Panc1 (cell line): Measurements from ENCODE around the gene EFCAB10. TPM values are rescaled to one million over a fixed set of nuclear protein-coding genes. Genes with fewer than 3 reads are reported as not detected.

ENCODE experiments used
- ATAC-seq: fragments of 200-7000 bp; cut with Tn5 transposase; 2 replicates; pipeline ENCODE4 v1.9.1; 2020; ENCODE audit warnings: mild to moderate bottlenecking, moderate library complexity
- BruUV-seq: library from RNA; stranded (reverse); fragments of 400-500 nt; replicated peaks from 2 replicates; lab custom pipeline; 2021; lab: Mats Ljungman, UMichigan
- CTCF ChIA-PET: fragments of 300-600 bp; sonication (Branson Sonifier 250); formaldehyde crosslinking; loops from one replicate; lab custom pipeline; 2022; ENCODE audit warnings: antibody characterized with exemption; lab: Charles Lee
- POLR2A ChIA-PET: fragments of 300-600 bp; sonication (Branson Sonifier 250); formaldehyde crosslinking; loops from one replicate; lab custom pipeline; 2022; ENCODE audit warnings: antibody characterized with exemption; lab: Charles Lee
- DNase-seq: peaks from one replicate; pipeline ENCODE4 v3.0.0-alpha.2; 2010; ENCODE audit warnings: low read depth, low spot score
- H3K27ac ChIP-seq: 2 replicates; pipeline ENCODE4 v1.5.1; 2011; ENCODE audit warnings: mild to moderate bottlenecking, low read length, inconsistent platforms
- H3K27me3 ChIP-seq: fragments of 200-500 bp; sonication (Bioruptor generic); 2 replicates; pipeline ENCODE4 v1.6.0; 2014; ENCODE audit warnings: low read length, inconsistent platforms; ENCODE audit not compliant: control insufficient read depth, insufficient read depth
- H3K36me3 ChIP-seq: fragments of 200-500 bp; sonication (Bioruptor generic); 2 replicates; pipeline ENCODE4 v1.5.1; 2014; ENCODE audit warnings: inconsistent platforms, mild to moderate bottlenecking, low read length, moderate library complexity; ENCODE audit not compliant: control insufficient read depth, insufficient read depth
- H3K4me1 ChIP-seq: 2 replicates; pipeline ENCODE4 v1.5.1; 2011; ENCODE audit warnings: inconsistent platforms, mild to moderate bottlenecking, low read length, moderate library complexity; ENCODE audit not compliant: control insufficient read depth, insufficient read depth
- H3K4me3 ChIP-seq, 2 experiments: 2 replicates each; pipeline ENCODE4 v1.5.1; 2011 to 2012; ENCODE audit warnings: low read depth in 2 of 2, low read length in 2 of 2, mild to moderate bottlenecking in 2 of 2, inconsistent platforms in 1 of 2, moderate library complexity in 1 of 2
- H3K9me3 ChIP-seq: fragments of 200-500 bp; sonication (Bioruptor generic); 2 replicates; pipeline ENCODE4 v1.5.1; 2014; ENCODE audit warnings: low read depth, mild to moderate bottlenecking, inconsistent platforms, low read length, moderate library complexity; ENCODE audit not compliant: control insufficient read depth, insufficient read depth
- CTCF ChIP-seq: fragments of 450-650 bp; IDR thresholded peaks from 2 replicates; pipeline ENCODE4 v1.5.1; 2017; ENCODE audit warnings: mild to moderate bottlenecking
- POLR2AphosphoS5 ChIP-seq: IDR thresholded peaks from 2 replicates; pipeline ENCODE4 v1.6.1; 2012; ENCODE audit warnings: mild to moderate bottlenecking, low read depth, low read length, moderate library complexity
- REST ChIP-seq, 2 experiments: IDR thresholded peaks; 2 replicates each; pipeline ENCODE4 v1.6.1; 2011 to 2012; ENCODE audit warnings: low read depth in 2 of 2, control low read depth in 1 of 2, low read length in 1 of 2, mild to moderate bottlenecking in 1 of 2, moderate library complexity in 1 of 2; ENCODE audit not compliant: insufficient read depth in 1 of 2
- SIN3A ChIP-seq: IDR thresholded peaks from 2 replicates; pipeline ENCODE4 v1.6.1; 2012; ENCODE audit warnings: low read depth, mild to moderate bottlenecking, low read length, moderate library complexity, borderline replicate concordance; ENCODE audit not compliant: insufficient read depth
- TCF7L2 ChIP-seq: IDR thresholded peaks from 2 replicates; pipeline ENCODE4 v1.6.1; 2011; ENCODE audit warnings: mild to moderate bottlenecking, low read depth, low read length, inconsistent platforms
- in situ Hi-C: cut with HindIII; loops from 2 replicates; pipeline ENCODE4 v1.10.0; 2016; ENCODE audit warnings: low sequenced_read_pairs, low pct_unique_long_range_greater_than_20kb
- intact Hi-C: fragments of 100-400 bp; cut with micrococcal nuclease; formaldehyde crosslinking; loops from one replicate; pipeline ENCODE4 v1.10.0; 2022; ENCODE audit not compliant: unreplicated experiment
- total RNA-seq: library from RNA; stranded (reverse); gene quantifications from one replicate; pipeline ENCODE4 v1.2.1, GENCODE V29; 2021; ENCODE audit not compliant: unreplicated experiment

The EFCAB10 gene
- total RNA-seq, 1 experiment from 2014 or later: not detected

DNA sequence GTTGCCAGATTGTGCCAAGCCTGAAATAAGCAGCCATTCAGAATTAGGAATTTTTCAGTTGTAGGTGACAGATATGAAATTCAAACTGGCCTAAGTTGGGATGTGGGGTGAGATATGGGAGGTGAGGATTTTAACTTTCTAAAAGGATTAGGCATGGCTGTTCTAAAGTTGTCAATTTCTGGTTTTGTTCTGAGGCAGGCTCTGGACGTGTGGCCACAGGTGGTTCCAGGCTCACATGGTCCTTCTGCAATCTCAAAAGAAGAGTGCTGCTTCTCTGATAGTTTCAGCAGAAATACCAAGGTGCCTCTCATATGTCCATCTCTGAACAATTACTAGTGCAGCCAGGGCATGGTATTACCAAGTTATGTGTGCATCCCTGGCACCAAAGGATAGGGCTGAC is 21.4 kb downstream of the EFCAB10 start:
- BruUV-seq: no TSS peak
- ATAC-seq: no peak
- TF ChIP-seq REST (IDR thresholded peaks at IDR 0.05; ENCODE audit: insufficient read depth in 1 of 2, low read depth in 2 of 2, low read length in 1 of 2) (no peak), SIN3A (no peak), CTCF (no peak), TCF7L2 (no peak), POLR2AphosphoS5 (no peak)
- intact Hi-C loops (no loop called here), in situ Hi-C loops (no loop called here)
- H3K27ac ChIP-seq: no peak overlapping the region
- ChIA-PET POLR2A (no interaction called here), CTCF (no interaction called here)
- H3K4me3 ChIP-seq: no peak overlapping the region
- H3K36me3 ChIP-seq: peaks cover 19% of the 10 kb centered on the region; the same call in 1 of the 2 replicates
- H3K4me1 ChIP-seq: no peaks in the 10 kb centered on the region
- DNase-seq: no peak
- no peaks in the 10 kb centered on the region for H3K27me3 ChIP-seq
- H3K9me3 ChIP-seq: no peaks in the 10 kb centered on the region

GRCh38 chr7:105538339-105538738 is 43.0 kb downstream of the EFCAB10 start:
- ChIA-PET POLR2A (no interaction called here), CTCF (no interaction called here)
- H3K9me3 ChIP-seq: no peaks in the 10 kb centered on the region
- 0 out of 2 replicates have a peak, but pooled peaks cover 2% of the 10 kb centered on the region for H3K36me3 ChIP-seq
- no peak overlapping the region for H3K27ac ChIP-seq
- BruUV-seq: no TSS peak
- intact Hi-C loops (no loop called here), in situ Hi-C loops (no loop called here)
- TF ChIP-seq POLR2AphosphoS5 (no peak), CTCF (no peak), SIN3A (no peak), REST (IDR thresholded peaks at IDR 0.05; ENCODE audit: insufficient read depth in 1 of 2, low read depth in 2 of 2, low read length in 1 of 2) (no peak), TCF7L2 (no peak)
- H3K27me3 ChIP-seq: no peaks in the 10 kb centered on the region
- ATAC-seq (no peak), DNase-seq (no peak)
- H3K4me3 ChIP-seq: no peak overlapping the region
- peaks cover under 1% of the 10 kb centered on the region; the same call in 1 of the 2 replicates for H3K4me1 ChIP-seq
